Measurements from ENCODE around the gene ANK3.

The ANK3 gene

GRCh38 chr10:60384011-60384410 is 5.7 kb downstream of the ANK3 start:
- H3K4me3 Mint-ChIP-seq: no peak overlapping the region
- H3K36me3 Mint-ChIP-seq (ENCODE audit: low read depth): no peaks in the 10 kb centered on the region
- no peaks in the 10 kb centered on the region for H3K27me3 Mint-ChIP-seq (ENCODE audit: low read depth)
- TF ChIP-seq CTCF (IDR thresholded peaks at IDR 0.05; ENCODE audit: unreplicated experiment in 3 of 3): no peak
- H3K9me3 Mint-ChIP-seq: no peaks in the 10 kb centered on the region
- peaks cover 12% of the 10 kb centered on the region for H3K4me1 Mint-ChIP-seq
- H3K27ac Mint-ChIP-seq: no peak overlapping the region

GRCh38 chr10:60382946-60383681 is 6.6 kb downstream of the ANK3 start:
- Mint-ChIP-seq H3K36me3 (ENCODE audit: low read depth) (no peaks in the 10 kb centered on the region), H3K4me1 (peaks cover 9% of the 10 kb centered on the region), H3K27ac (no peak overlapping the region), H3K9me3 (no peaks in the 10 kb centered on the region), H3K4me3 (no peak overlapping the region), H3K27me3 (ENCODE audit: low read depth) (no peaks in the 10 kb centered on the region)
- no peak for TF ChIP-seq CTCF (IDR thresholded peaks at IDR 0.05; ENCODE audit: unreplicated experiment in 3 of 3)

GRCh38 chr10:60380781-60381180 is 8.9 kb downstream of the ANK3 start:
- Mint-ChIP-seq H3K27ac (no peak overlapping the region), H3K4me3 (no peak overlapping the region), H3K4me1 (peaks cover 9% of the 10 kb centered on the region), H3K36me3 (ENCODE audit: low read depth) (no peaks in the 10 kb centered on the region), H3K9me3 (no peaks in the 10 kb centered on the region), H3K27me3 (ENCODE audit: low read depth) (no peaks in the 10 kb centered on the region)
- TF ChIP-seq CTCF (IDR thresholded peaks at IDR 0.05; ENCODE audit: unreplicated experiment in 3 of 3): no peak

- Mint-ChIP-seq H3K36me3 (ENCODE audit: low read depth) (no peaks in the 10 kb centered on the region), H3K27ac (no peak overlapping the region), H3K4me1 (no peaks in the 10 kb centered on the region)
Observed at GRCh38 chr10:60377955-60378354, 11.7 kb downstream of the ANK3 start.

GRCh38 chr10:60377042-60377352 is 12.7 kb downstream of the ANK3 start:
- H3K9me3 Mint-ChIP-seq: no peaks in the 10 kb centered on the region
- TF ChIP-seq CTCF (IDR thresholded peaks at IDR 0.05; ENCODE audit: unreplicated experiment in 3 of 3): no peak
- H3K27me3 Mint-ChIP-seq (ENCODE audit: low read depth): no peaks in the 10 kb centered on the region
- no peak overlapping the region for H3K27ac Mint-ChIP-seq
- no peak overlapping the region for H3K4me3 Mint-ChIP-seq
- H3K4me1 Mint-ChIP-seq: no peaks in the 10 kb centered on the region
- H3K36me3 Mint-ChIP-seq (ENCODE audit: low read depth): no peaks in the 10 kb centered on the region

More at GRCh38 chr10:60377955-60378354, 11.7 kb downstream of the ANK3 start:
- TF ChIP-seq CTCF (IDR thresholded peaks at IDR 0.05; ENCODE audit: unreplicated experiment in 3 of 3): no peak
- H3K27me3 Mint-ChIP-seq (ENCODE audit: low read depth): no peaks in the 10 kb centered on the region
- H3K4me3 Mint-ChIP-seq: no peak overlapping the region
- no peaks in the 10 kb centered on the region for H3K9me3 Mint-ChIP-seq

All from nephron (organoid).